GM20431 (cell line): ENCODE data around the gene SERINC1.

ENCODE experiments used
- in situ Hi-C: fragments of 300-500 bp; cut with MseI, MboI; formaldehyde crosslinking; loops from one replicate; pipeline ENCODE4 v1.15.0; 2020; ENCODE audit warnings: low sequenced_read_pairs; ENCODE audit not compliant: unreplicated experiment

The SERINC1 gene

DNA sequence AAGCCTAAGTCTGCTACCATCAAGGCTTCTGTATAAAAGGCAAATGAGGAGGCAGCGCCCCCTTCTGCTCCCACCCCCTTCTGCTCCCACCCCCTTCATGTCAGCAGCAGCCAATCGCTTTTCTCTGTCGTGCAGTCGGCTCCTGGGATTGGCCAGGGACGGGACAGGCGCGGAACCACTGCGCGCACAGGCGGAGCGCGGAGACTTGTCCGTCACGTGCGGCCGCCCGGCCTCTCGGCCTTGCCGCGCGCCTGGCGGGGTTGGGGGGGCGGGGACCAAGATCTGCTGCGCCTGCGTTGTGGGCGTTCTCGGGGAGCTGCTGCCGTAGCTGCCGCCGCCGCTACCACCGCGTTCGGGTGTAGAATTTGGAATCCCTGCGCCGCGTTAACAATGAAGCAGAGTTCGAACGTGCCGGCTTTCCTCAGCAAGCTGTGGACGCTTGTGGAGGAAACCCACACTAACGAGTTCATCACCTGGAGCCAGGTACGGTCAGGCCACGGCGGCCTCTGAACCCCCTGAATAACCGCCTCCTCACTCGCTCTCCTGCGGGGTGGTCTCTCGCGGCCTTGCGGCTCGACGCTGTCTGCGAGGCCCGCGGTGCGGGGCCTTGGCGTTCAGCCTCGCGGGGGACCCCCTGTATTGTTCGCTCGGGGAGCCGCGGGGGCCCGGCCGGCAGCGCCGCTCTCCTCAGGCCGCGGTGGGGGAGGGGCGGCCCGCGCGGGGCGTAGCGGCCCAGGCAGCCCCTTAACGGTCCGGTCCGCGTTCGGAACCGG, 72.1 kb downstream of the SERINC1 start, which contains the start of gene HSF2:
Gene HSF2 (plus strand): TSS at position 305 of the 773 bp plus-strand sequence. CDS start 86 bp downstream, at position 391.
- in situ Hi-C loops, result no loop called here

DNA sequence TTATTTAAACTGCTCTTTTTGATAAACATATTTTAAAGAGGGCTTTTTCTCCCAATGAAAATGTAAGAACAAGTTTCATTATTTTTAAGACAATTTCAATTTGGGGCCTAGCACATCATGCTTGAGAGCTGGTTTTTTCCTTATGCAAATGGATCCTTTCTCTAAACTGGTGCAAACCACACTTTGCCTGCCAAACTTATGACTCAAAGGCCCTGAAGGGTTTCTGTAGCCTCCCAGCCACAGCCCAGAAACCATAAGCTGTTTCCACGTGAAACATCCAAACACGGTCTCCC, 72.6 kb downstream of the SERINC1 start:
- in situ Hi-C loops, result no loop called here

DNA sequence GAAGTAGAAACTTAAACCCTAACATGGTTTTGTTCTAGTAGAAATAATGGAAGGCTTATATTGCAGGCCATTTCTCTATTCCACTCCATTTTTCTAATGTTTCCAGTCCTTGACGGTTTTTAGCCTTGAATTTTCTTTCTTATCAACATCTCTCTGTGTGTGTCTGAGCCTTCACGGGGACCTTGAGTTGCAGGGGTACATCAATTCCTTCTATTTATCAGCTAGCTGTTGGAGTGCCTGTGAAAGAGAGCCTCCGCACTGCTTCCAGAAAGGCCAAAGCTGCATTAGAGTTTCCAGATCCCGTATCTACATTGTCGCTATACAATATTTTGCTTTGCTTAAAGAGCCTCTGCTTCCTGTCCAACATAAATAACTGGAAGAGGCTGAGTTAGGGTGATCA, 77.6 kb downstream of the SERINC1 start:
- in situ Hi-C loops, result no loop called here

DNA sequence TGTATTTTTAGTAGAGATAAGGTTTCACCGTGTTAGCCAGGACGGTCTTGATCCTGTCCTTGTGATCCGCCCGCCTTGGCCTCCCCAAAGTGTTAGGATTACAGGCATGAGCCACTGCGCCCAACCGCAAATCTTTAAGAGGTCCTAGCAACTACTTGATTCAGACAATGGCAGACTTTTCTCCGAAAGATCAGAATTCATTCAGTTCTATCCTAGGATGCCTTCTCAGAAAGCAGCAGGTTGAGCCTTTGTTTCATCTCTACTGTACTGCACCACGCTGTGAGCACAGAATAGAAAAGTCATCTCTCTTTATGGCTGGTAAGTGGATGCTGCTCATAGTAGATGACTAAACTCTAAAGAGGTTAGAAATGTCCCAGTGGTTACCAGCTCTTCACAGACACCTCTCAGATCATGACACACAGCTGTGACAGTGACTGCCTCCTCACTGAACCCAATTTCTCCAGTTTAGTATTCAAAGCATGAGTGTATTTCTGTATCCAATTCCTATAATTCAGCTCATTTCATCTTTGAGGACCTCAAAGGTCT, 78.2 kb downstream of the SERINC1 start:
- in situ Hi-C loops, result no loop called here
